Measurements from ENCODE around the gene MEOX1.

The MEOX1 gene

DNA sequence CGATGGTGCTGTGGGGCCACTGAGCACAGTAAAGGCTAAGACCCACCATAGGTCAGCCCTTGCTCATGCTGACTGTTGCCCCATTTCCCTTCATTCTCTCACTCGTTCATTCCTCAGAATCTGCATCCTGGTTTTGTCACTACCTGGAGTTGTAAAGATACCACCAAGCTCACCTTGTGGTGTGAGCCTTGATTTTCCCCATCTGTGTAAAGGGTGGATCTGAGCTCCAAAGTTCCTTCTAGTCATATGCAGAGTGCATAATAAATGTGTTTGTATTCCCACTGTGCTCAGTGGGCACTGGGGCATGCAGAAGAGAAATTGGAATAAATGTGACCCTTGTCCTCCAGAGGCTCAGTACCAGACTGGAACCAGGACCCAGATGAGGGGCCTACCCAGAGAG, 35.2 kb upstream of the MEOX1 start:
- TF ChIP-seq, protein P1, sequence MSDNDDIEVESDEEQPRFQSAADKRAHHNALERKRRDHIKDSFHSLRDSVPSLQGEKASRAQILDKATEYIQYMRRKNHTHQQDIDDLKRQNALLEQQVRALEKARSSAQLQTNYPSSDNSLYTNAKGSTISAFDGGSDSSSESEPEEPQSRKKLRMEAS (IDR thresholded peaks at IDR 0.05; ENCODE audit: low read depth, low read length), result no peak
- no peak for TF ChIP-seq POLR2A (IDR thresholded peaks at IDR 0.05; ENCODE audit: extremely low read depth, insufficient read length)
- TF ChIP-seq MYC (IDR thresholded peaks at IDR 0.05; ENCODE audit: low read depth, low read length), result no peak
- TF ChIP-seq CTCF (IDR thresholded peaks at IDR 0.05; ENCODE audit: low read depth, low read length), result no peak

GRCh38 chr17:43695970-43696865, 34.5 kb upstream of the MEOX1 start:
- no peak overlapping the region for H3K4me3 ChIP-seq (ENCODE audit: low read depth, low read length)
- no peak for DNase-seq (ENCODE audit: low read depth)
- no peak for TF ChIP-seq MYC (IDR thresholded peaks at IDR 0.05; ENCODE audit: low read depth, low read length)
- TF ChIP-seq POLR2A (IDR thresholded peaks at IDR 0.05; ENCODE audit: extremely low read depth, insufficient read length), result no peak
- no peak for TF ChIP-seq CTCF (IDR thresholded peaks at IDR 0.05; ENCODE audit: low read depth, low read length)
- TF ChIP-seq, protein P1 (IDR thresholded peaks at IDR 0.05; ENCODE audit: low read depth, low read length), result no peak

More for the DNA sequence above, 35.2 kb upstream of the MEOX1 start:
- no peak overlapping the region for H3K4me3 ChIP-seq (ENCODE audit: low read depth, low read length)
- DNase-seq (ENCODE audit: low read depth), result no peak

- peak; percentile 78 for DNase-seq (ENCODE audit: low read depth)
- no peak overlapping the region for H3K4me3 ChIP-seq (ENCODE audit: low read depth, low read length)
- TF ChIP-seq, protein P1 (IDR thresholded peaks at IDR 0.05; ENCODE audit: low read depth, low read length), result no peak
- peak; percentile 74 for TF ChIP-seq CTCF (IDR thresholded peaks at IDR 0.05; ENCODE audit: low read depth, low read length)
Observed at GRCh38 chr17:43694081-43694870, 32.6 kb upstream of the MEOX1 start.

DNA sequence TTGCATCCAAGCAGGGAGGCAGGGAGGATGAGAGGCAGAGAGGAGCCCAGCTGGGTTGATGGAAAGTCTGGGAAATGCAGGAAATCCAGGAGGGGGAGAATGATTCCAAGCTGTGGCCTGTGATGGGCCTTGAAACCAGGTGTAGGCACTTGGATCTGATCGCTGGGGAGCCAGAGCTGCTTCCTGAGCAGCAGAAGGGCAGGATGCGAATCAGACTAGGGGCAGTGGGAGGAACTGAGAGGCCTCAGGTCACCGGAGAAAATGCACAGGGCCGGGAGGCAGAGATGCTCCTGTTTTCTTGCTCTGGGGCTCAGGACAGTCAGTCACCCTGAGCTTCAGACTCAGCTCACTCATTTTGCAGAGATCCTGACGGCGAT, 29.6 kb upstream of the MEOX1 start:
- no peak overlapping the region for H3K4me3 ChIP-seq (ENCODE audit: low read depth, low read length)
- no peak for DNase-seq (ENCODE audit: low read depth)
- TF ChIP-seq, protein P1 (IDR thresholded peaks at IDR 0.05; ENCODE audit: low read depth, low read length), result no peak
- TF ChIP-seq CTCF (IDR thresholded peaks at IDR 0.05; ENCODE audit: low read depth, low read length) (no peak), MYC (IDR thresholded peaks at IDR 0.05; ENCODE audit: low read depth, low read length) (no peak), POLR2A (IDR thresholded peaks at IDR 0.05; ENCODE audit: extremely low read depth, insufficient read length) (no peak)

DNA sequence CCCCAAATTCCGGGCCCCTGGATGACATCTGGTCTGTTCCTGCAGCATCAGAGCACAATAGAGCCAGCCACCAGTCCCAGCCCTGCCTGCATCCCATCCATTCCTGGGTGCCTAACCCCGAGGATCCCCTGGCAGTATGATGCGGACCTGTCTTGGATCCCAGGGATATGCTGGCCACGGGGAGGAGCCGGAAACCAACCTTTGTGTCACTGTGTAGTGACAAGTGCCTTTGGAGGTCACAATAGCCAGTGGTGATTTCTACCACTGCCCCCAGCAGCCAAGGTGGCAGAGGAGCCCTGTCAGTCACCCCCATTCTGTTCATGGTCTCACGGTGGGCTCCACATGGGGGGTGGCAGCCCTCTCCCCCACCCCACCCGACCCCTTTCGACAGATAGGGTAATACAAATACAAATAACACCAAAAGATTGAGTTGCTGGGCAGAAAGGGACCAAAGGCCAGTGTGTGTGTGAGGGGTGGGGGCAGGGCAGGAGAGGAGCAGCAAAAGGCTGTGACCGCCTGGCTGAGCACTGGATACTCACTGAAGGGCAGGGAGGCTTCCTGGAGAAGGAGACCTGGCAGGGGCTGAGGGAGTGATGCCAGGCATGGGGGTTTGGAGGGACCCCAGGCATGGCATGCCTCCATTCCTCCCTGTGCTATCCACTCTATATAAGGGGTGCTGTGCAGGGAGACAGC, 29.0 kb upstream of the MEOX1 start:
- H3K4me3 ChIP-seq (ENCODE audit: low read depth, low read length), result no peak overlapping the region
- TF ChIP-seq MYC (IDR thresholded peaks at IDR 0.05; ENCODE audit: low read depth, low read length) (no peak), POLR2A (IDR thresholded peaks at IDR 0.05; ENCODE audit: extremely low read depth, insufficient read length) (no peak), CTCF (IDR thresholded peaks at IDR 0.05; ENCODE audit: low read depth, low read length) (no peak)
- TF ChIP-seq, protein P1 (IDR thresholded peaks at IDR 0.05; ENCODE audit: low read depth, low read length), result no peak
- no peak for DNase-seq (ENCODE audit: low read depth)

Measured in NB4 (cell line).